ENCODE data around the gene NEMP1. TPM values are rescaled to one million over a fixed set of nuclear protein-coding genes. Genes with fewer than 3 reads are reported as not detected.

Gene NEMP1
- total RNA-seq, 2 experiments from 2014 or later, result 56.4 to 56.9 TPM

- peaks cover 3% of the 10 kb centered on the region for H3K27me3 Mint-ChIP-seq (ENCODE audit: low read depth)
- no peaks in the 10 kb centered on the region for H3K9me3 Mint-ChIP-seq (ENCODE audit: insufficient read depth)
- no peak for DNase-seq
- H3K27ac Mint-ChIP-seq, result no peak overlapping the region
- no peak for ATAC-seq
- ChIA-PET POLR2A (interaction anchor here (0.6 to 1.3 kb wide), 3 partner anchors 9 to 41 kb away, joined by 3 read pairs; partner anchors contain the start of gene MYO1A), CTCF (interaction anchor here (1.1 to 16.8 kb wide), 7 partner anchors 9 to 84 kb away, joined by 3 to 229 read pairs (median 5); partner anchors contain the start of gene STAT6)
- H3K4me3 Mint-ChIP-seq, result no peak overlapping the region
- peaks cover 4% of the 10 kb centered on the region for H3K4me1 Mint-ChIP-seq (ENCODE audit: low read depth)
- no peaks in the 10 kb centered on the region for H3K36me3 Mint-ChIP-seq (ENCODE audit: low read depth)
Observed at GRCh38 chr12:57040750-57041149, 37.8 kb downstream of the NEMP1 start.

GRCh38 chr12:57040211-57040610, 38.4 kb downstream of the NEMP1 start:
- Mint-ChIP-seq H3K4me3 (no peak overlapping the region), H3K27ac (no peak overlapping the region), H3K27me3 (ENCODE audit: low read depth) (peaks cover 3% of the 10 kb centered on the region), H3K4me1 (ENCODE audit: low read depth) (peaks cover under 1% of the 10 kb centered on the region), H3K9me3 (ENCODE audit: insufficient read depth) (no peaks in the 10 kb centered on the region), H3K36me3 (ENCODE audit: low read depth) (no peaks in the 10 kb centered on the region)
- DNase-seq (no peak), ATAC-seq (no peak)
- CTCF ChIA-PET, result interaction anchor here (1.1 to 16.8 kb wide), 4 partner anchors 9 to 72 kb away, joined by 5 to 229 read pairs (median 8); partner anchors contain the start of gene STAT6
- POLR2A ChIA-PET, result interaction anchor here (0.6 to 1.1 kb wide), 2 partner anchors 17 to 42 kb away, joined by 3 read pairs; no protein-coding TSS in a partner anchor

DNA sequence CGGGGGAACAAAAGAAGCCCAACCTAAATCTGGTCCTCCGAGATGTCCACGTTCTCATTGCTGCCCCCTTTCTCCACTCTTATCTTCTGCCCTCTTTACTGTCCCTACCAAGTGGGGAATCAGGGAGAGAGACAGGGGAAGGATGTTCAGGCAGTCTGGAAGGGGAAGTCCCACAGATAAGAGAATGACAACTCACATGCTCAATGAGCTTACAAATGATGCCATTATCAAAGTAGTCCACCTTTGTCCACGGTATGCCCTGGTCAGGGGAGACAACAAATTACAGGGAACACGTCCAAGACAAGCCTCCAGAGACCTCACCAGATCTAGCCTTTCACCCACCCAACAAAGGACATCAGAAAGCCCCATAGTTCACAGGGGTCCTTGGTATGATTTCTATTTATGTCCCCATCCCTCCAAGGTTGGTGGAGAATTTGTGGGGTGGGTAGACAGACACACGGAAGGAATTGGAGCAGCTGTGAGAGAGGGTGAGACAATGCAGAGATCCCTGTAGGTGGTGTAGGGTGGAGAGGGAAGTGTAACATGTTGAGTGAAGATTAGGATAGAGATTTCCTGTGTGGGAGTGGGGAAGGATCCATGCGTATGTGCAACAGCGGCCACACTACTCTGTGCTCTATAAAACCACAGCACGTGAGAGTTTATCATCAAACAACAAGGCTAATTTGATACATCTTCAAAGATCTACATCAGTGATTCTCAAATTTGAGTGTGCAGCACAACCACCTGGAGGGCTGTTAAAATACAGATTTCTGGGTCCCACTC, 39.4 kb downstream of the NEMP1 start:
- Mint-ChIP-seq H3K4me3 (no peak overlapping the region), H3K27ac (no peak overlapping the region), H3K36me3 (ENCODE audit: low read depth) (no peaks in the 10 kb centered on the region), H3K9me3 (ENCODE audit: insufficient read depth) (no peaks in the 10 kb centered on the region), H3K4me1 (ENCODE audit: low read depth) (no peaks in the 10 kb centered on the region), H3K27me3 (ENCODE audit: low read depth) (peaks cover 3% of the 10 kb centered on the region)
- POLR2A ChIA-PET, result interaction anchor here (1.5 kb wide), 1 partner anchor 9 kb away, joined by 4 read pairs; no protein-coding TSS in a partner anchor
- CTCF ChIA-PET, result interaction anchor here (1.5 to 16.8 kb wide), 3 partner anchors 8 to 73 kb away, joined by 4 to 229 read pairs (median 9); no protein-coding TSS in a partner anchor
- DNase-seq (no peak), ATAC-seq (no peak)

DNA sequence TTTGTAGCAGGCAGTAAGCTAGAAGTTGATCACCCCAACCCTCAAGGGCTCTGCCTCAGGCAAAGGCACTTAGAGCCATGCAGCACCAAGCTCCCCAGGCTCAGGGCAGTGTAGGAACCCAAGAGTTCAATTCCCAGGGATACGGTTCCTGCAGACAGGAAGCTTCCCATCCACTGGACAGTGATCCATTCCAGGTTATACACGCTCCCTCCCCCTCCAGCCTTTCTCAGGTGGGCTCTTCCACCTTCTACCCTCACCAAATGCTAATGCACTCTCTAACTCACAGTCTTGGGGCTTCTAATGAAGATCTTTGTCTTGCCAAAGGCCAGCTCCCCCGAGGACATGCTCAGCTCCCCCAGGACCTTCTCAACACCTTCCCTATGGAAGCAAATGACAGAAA, 41.3 kb downstream of the NEMP1 start:
- DNase-seq (no peak), ATAC-seq (no peak)
- Mint-ChIP-seq H3K27me3 (ENCODE audit: low read depth) (peaks cover 3% of the 10 kb centered on the region), H3K9me3 (ENCODE audit: insufficient read depth) (no peaks in the 10 kb centered on the region), H3K4me3 (no peak overlapping the region), H3K4me1 (ENCODE audit: low read depth) (no peaks in the 10 kb centered on the region), H3K36me3 (ENCODE audit: low read depth) (no peaks in the 10 kb centered on the region), H3K27ac (no peak overlapping the region)
- ChIA-PET CTCF (interaction anchor here (0.7 to 16.8 kb wide), 4 partner anchors 10 to 138 kb away, joined by 3 to 229 read pairs (median 4); no protein-coding TSS in a partner anchor), POLR2A (interaction anchor here (1.3 kb wide), 1 partner anchor 26 kb away, joined by 3 read pairs; no protein-coding TSS in a partner anchor)

GRCh38 chr12:57033431-57033830, 45.2 kb downstream of the NEMP1 start:
- Mint-ChIP-seq H3K36me3 (ENCODE audit: low read depth) (no peaks in the 10 kb centered on the region), H3K27ac (no peak overlapping the region)
- no peak for ATAC-seq

DNA sequence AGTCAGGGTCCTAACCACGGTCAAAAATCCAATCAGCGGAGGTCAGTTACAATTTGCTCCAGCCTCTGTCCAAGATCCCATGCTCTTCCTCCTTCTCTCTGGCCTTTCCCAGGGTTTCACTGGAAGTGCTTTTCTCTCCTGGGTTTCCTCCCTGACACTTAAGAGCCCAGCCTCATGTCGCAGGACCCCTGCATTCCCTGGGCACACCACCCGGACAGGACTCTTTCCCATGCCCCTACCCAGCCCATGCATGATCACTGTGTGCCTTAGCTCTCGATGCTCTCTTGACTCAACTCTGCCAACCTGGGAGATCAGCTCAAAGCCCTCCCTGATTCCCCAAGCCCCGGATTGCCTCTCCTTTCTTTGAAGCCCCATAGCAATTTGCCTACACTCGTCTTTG, 46.8 kb downstream of the NEMP1 start:
- no peaks in the 10 kb centered on the region for H3K27me3 Mint-ChIP-seq (ENCODE audit: low read depth)
- H3K27ac Mint-ChIP-seq, result peak overlapping the region; percentile 40
- H3K4me1 Mint-ChIP-seq (ENCODE audit: low read depth), result peaks cover 32% of the 10 kb centered on the region
- H3K4me3 Mint-ChIP-seq, result no peak overlapping the region
- no peaks in the 10 kb centered on the region for H3K9me3 Mint-ChIP-seq (ENCODE audit: insufficient read depth)
- ATAC-seq, result no peak
- POLR2A ChIA-PET, result interaction anchor here (0.8 to 2.1 kb wide), 4 partner anchors 16 to 80 kb away, joined by 4 to 9 read pairs (median 8); partner anchors contain the start of gene MYO1A
- no peak for DNase-seq
- no peaks in the 10 kb centered on the region for H3K36me3 Mint-ChIP-seq (ENCODE audit: low read depth)
- CTCF ChIA-PET, result interaction anchor here (1.1 to 16.8 kb wide), 21 partner anchors 8 to 278 kb away, joined by 3 to 229 read pairs (median 9); partner anchors contain the start of genes MYO1A, STAT6 and TAC3

More at GRCh38 chr12:57033431-57033830, 45.2 kb downstream of the NEMP1 start:
- no peak overlapping the region for H3K4me3 Mint-ChIP-seq
- no peaks in the 10 kb centered on the region for H3K9me3 Mint-ChIP-seq (ENCODE audit: insufficient read depth)
- CTCF ChIA-PET, result interaction anchor here (0.9 to 16.8 kb wide), 7 partner anchors 15 to 78 kb away, joined by 3 to 229 read pairs (median 15); partner anchors contain the start of genes MYO1A and STAT6
- peaks cover 18% of the 10 kb centered on the region for H3K4me1 Mint-ChIP-seq (ENCODE audit: low read depth)
- POLR2A ChIA-PET, result interaction anchor here (1.9 kb wide), 1 partner anchor 14 kb away, joined by 8 read pairs; no protein-coding TSS in a partner anchor
- no peak for DNase-seq
- no peaks in the 10 kb centered on the region for H3K27me3 Mint-ChIP-seq (ENCODE audit: low read depth)

- no peaks in the 10 kb centered on the region for H3K9me3 Mint-ChIP-seq (ENCODE audit: insufficient read depth)
- no peaks in the 10 kb centered on the region for H3K36me3 Mint-ChIP-seq (ENCODE audit: low read depth)
- H3K4me1 Mint-ChIP-seq (ENCODE audit: low read depth), result peaks cover 35% of the 10 kb centered on the region
- ChIA-PET POLR2A (interaction anchor here (0.6 to 2.1 kb wide), 6 partner anchors 16 to 81 kb away, joined by 3 to 9 read pairs (median 6); partner anchors contain the start of genes MYO1A and STAT6), CTCF (interaction anchor here (0.9 to 16.8 kb wide), 22 partner anchors 8 to 277 kb away, joined by 3 to 229 read pairs (median 9); partner anchors contain the start of genes MYO1A, STAT6 and TAC3)
- H3K27me3 Mint-ChIP-seq (ENCODE audit: low read depth), result no peaks in the 10 kb centered on the region
- peak overlapping the region; percentile 73 for H3K27ac Mint-ChIP-seq
- ATAC-seq (peak; percentile 75), DNase-seq (peak; percentile 46)
- no peak overlapping the region for H3K4me3 Mint-ChIP-seq
Observed at GRCh38 chr12:57031138-57031725, 47.4 kb downstream of the NEMP1 start.

DNA sequence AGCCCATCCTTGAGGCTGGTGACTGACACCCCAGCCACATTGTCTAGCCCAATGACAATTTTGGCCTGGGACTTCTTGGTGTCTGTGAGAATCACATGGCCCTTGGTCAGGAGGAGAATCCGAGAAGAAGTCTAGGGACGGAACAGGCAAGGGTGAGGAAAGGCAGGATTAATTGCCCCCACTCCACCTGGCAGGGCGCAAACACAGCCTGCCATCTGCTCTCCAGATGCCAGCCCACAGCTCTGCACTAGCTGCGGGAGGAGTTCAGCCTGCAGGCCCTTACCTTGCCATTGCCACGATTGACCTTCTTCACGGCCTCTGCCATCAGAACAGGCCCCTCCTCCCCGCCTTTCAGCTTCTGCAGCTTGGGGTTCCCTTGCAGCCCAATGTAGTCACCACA, 49.1 kb downstream of the NEMP1 start:
- H3K27me3 Mint-ChIP-seq (ENCODE audit: low read depth), result no peaks in the 10 kb centered on the region
- H3K4me1 Mint-ChIP-seq (ENCODE audit: low read depth), result peaks cover 35% of the 10 kb centered on the region
- no peak overlapping the region for H3K4me3 Mint-ChIP-seq
- POLR2A ChIA-PET, result interaction anchor here (1.0 kb wide), 1 partner anchor 34 kb away, joined by 3 read pairs; no protein-coding TSS in a partner anchor
- H3K9me3 Mint-ChIP-seq (ENCODE audit: insufficient read depth), result no peaks in the 10 kb centered on the region
- H3K27ac Mint-ChIP-seq, result no peak overlapping the region
- DNase-seq (no peak), ATAC-seq (no peak)
- CTCF ChIA-PET, result interaction anchor here (1.3 to 16.8 kb wide), 5 partner anchors 11 to 32 kb away, joined by 4 to 229 read pairs (median 34); partner anchors contain the start of gene MYO1A
- no peaks in the 10 kb centered on the region for H3K36me3 Mint-ChIP-seq (ENCODE audit: low read depth)

DNA sequence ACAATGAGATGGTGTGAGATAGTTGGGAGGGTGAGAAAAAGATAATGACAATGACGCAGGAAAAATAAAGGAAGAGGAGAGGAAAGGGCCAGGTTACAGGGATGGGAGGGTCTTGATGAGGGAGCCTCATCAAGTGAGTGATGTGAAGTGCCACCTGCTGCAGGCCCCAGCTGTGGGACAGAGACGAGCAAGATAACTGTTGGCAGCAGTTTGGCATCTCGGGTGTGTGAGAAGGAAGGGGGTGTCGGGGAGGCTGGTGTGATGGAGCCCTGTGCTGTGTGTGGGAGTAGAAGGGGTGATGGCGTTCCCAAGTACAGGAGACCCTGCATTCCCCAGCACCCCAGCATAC, 50.8 kb downstream of the NEMP1 start:
- CTCF ChIA-PET, result interaction anchor here (0.8 to 16.8 kb wide), 11 partner anchors 10 to 270 kb away, joined by 3 to 229 read pairs (median 7); partner anchors contain the start of genes STAT6 and ZBTB39
- no peak overlapping the region for H3K4me3 Mint-ChIP-seq
- H3K27ac Mint-ChIP-seq, result no peak overlapping the region
- peaks cover 35% of the 10 kb centered on the region for H3K4me1 Mint-ChIP-seq (ENCODE audit: low read depth)
- DNase-seq (no peak), ATAC-seq (no peak)
- no peaks in the 10 kb centered on the region for H3K9me3 Mint-ChIP-seq (ENCODE audit: insufficient read depth)
- H3K36me3 Mint-ChIP-seq (ENCODE audit: low read depth), result no peaks in the 10 kb centered on the region
- POLR2A ChIA-PET, result interaction anchor here (0.7 to 1.3 kb wide), 6 partner anchors 16 to 405 kb away, joined by 3 to 5 read pairs (median 3); partner anchors contain the start of gene NACA
- H3K27me3 Mint-ChIP-seq (ENCODE audit: low read depth), result peaks cover 2% of the 10 kb centered on the region

- ChIA-PET POLR2A (interaction anchor here (0.7 to 1.3 kb wide), 4 partner anchors 16 to 404 kb away, joined by 3 to 5 read pairs (median 3); no protein-coding TSS in a partner anchor), CTCF (interaction anchor here (0.8 to 16.8 kb wide), 11 partner anchors 9 to 270 kb away, joined by 3 to 229 read pairs (median 7); partner anchors contain the start of genes STAT6 and ZBTB39)
- Mint-ChIP-seq H3K27ac (peak overlapping the region; percentile 55), H3K4me1 (ENCODE audit: low read depth) (peaks cover 35% of the 10 kb centered on the region), H3K9me3 (ENCODE audit: insufficient read depth) (no peaks in the 10 kb centered on the region), H3K36me3 (ENCODE audit: low read depth) (no peaks in the 10 kb centered on the region), H3K27me3 (ENCODE audit: low read depth) (peaks cover 2% of the 10 kb centered on the region), H3K4me3 (no peak overlapping the region)
- no peak for DNase-seq
- ATAC-seq, result no peak
Observed at GRCh38 chr12:57027011-57027804, 51.4 kb downstream of the NEMP1 start.

Data from activated CD8-positive, alpha-beta T cell treated with anti-CD3 and anti-CD28 coated beads, Interleukin-2, amount 10 ng/mL, durations not matched to agents 7 days and 5 days (primary cell).